Right lobe of liver (tissue), 6 donors: Measurements from ENCODE around the gene GAN. TPM values are rescaled to one million over a fixed set of nuclear protein-coding genes. Genes with fewer than 3 reads are reported as not detected.

Experiments
- ATAC-seq, 4 donors: fragments of 200-7000 bp; cut with Tn5 transposase; one replicate each; pipeline ENCODE4 v1.9.1; 2020; ENCODE audit warnings: mild to moderate bottlenecking in 4 of 4, moderate library complexity in 4 of 4
- DNase-seq, 3 donors: peaks; one replicate each; pipeline ENCODE4 v3.0.0-alpha.2; 2020
- H3K27ac ChIP-seq, 3 donors: fragments of 200-600 bp; one replicate each; pipeline ENCODE4 v1.8.0; 2022
- H3K27me3 ChIP-seq, 2 donors: fragments of 200-600 bp; one replicate each; pipeline ENCODE4 v1.8.0; 2022
- H3K36me3 ChIP-seq, 4 donors: fragments of 200-600 bp; sonication (generic) in 1 of 4; one replicate each; pipeline versions ENCODE4 v1.5.1 to v1.8.0; 2017 to 2022; ENCODE audit warnings: control low read depth in 1 of 4
- H3K4me1 ChIP-seq, 4 donors: fragments of 200-600 bp; sonication (generic) in 1 of 4; one replicate each; pipeline versions ENCODE4 v1.5.1 to v1.8.0; 2017 to 2022; ENCODE audit warnings: control low read depth in 1 of 4
- H3K4me3 ChIP-seq, 3 donors: fragments of 200-600 bp; one replicate each; pipeline ENCODE4 v1.8.0; 2022
- H3K9me3 ChIP-seq, 4 donors: fragments of 200-600 bp; sonication (generic) in 1 of 4; one replicate each; pipeline versions ENCODE4 v1.5.1 to v1.8.0; 2017 to 2022; ENCODE audit warnings: control low read depth in 1 of 4
- CTCF ChIP-seq, 4 donors: fragments of 200-600 bp in 3 of 4; fragments of 450-650 bp in 1 of 4; IDR thresholded peaks; one replicate each; pipeline versions ENCODE4 v1.5.1 to v1.8.0; 2016 to 2022; ENCODE audit warnings: antibody characterized with exemption in 4 of 4, mild to moderate bottlenecking in 2 of 4
- POLR2A ChIP-seq: fragments of 450-650 bp; IDR thresholded peaks from one replicate; pipeline ENCODE4 v1.6.1; 2017; ENCODE audit warnings: antibody characterized with exemption, mild to moderate bottlenecking
- WGBS: methylation state at CpG from one replicate; pipeline ENCODE4 v1.1.6; 2018; ENCODE audit warnings: low coverage, low lambda C conversion rate; ENCODE audit not compliant: insufficient coverage; ENCODE audit errors: missing lambda C conversion rate; 5-methylcytosine and 5-hydroxymethylcytosine counted together
- intact Hi-C, 2 donors: fragments of 100-400 bp; cut with DNase I; formaldehyde crosslinking; loops; one replicate each; pipeline versions ENCODE4 v1.11.2 to v1.14.1; 2022
- total RNA-seq, 6 experiments: library from RNA; depleted of rRNA in 2 of 6; stranded (reverse); fragments of >200 nt in 2 of 6; fragmentation: NEBNext Ultra II Directional in 3 of 6; extraction: Animal tissue kit (Norgen Biotek cat#: 25700) in 3 of 6; gene quantifications; one replicate each; pipeline versions ENCODE4 v1.1.0 to v1.2.4, GENCODE V29; 2016 to 2023
- donor health status: DM: no; HTN: yes; CAD: no.
- donor health status: DM: no; HTN: no; CAD: no.
- donor health status: DM: no; HTN: no; CAD: no.
- donor health status: DM: no; HTN: yes; CAD: no.
- donor health status: DM: no; HTN: yes; CAD: no.

GAN gene
- total RNA-seq, 6 experiments from 2014 or later, result 2.2 to 4.1 (median 3.4) TPM

DNA sequence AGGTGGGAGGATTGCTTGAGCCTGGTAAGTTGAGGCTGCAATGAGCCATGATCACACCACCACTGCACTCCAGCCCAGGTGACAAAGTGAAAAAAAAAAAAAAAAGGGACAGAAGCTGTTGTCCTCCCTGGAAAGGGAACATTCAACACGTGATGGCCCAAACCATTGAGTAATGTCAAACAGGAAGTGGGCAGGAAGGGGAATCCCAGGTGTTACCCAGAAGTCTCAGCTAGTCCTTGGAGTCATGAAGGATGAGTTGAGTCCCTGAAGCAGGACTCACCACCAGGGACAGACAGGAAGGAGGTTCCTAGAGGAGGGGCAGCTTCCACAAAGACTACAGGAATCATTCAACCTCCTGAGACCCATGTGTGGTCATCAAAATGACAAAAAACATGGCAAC lies 110.0 kb downstream of the GAN start:
- TF ChIP-seq CTCF (IDR thresholded peaks at IDR 0.05) (no peak), POLR2A (no peak)
- no peaks in the 10 kb centered on the region for H3K36me3 ChIP-seq
- H3K27me3 ChIP-seq, result no peaks in the 10 kb centered on the region
- H3K4me1 ChIP-seq, result no peaks in the 10 kb centered on the region
- H3K9me3 ChIP-seq, result no peaks in the 10 kb centered on the region
- intact Hi-C loops, result no loop called here
- H3K4me3 ChIP-seq, result no peak overlapping the region
- H3K27ac ChIP-seq, result no peak overlapping the region
- 0% methylated on average over 1 of the region's 1 CpG for WGBS
- peak; percentile 22 to 77 (median 31) for ATAC-seq
- no peak for DNase-seq

- no peaks in the 10 kb centered on the region for H3K27me3 ChIP-seq
- TF ChIP-seq POLR2A, result no peak
- no peak overlapping the region for H3K4me3 ChIP-seq
- no peaks in the 10 kb centered on the region for H3K36me3 ChIP-seq
- H3K27ac ChIP-seq, result no peak overlapping the region
- intact Hi-C loops, result no loop called here
- no peak for ATAC-seq
- H3K9me3 ChIP-seq, result no peaks in the 10 kb centered on the region
- peaks cover 0 to 11% (median 4%) of the 10 kb centered on the region in 4 donors for H3K4me1 ChIP-seq
- no peak for DNase-seq
- WGBS, result 82% methylated on average over 6 of the region's 6 CpGs
These were observed 112.5 kb downstream of the GAN start for GRCh38 chr16:81427219-81427618.

DNA sequence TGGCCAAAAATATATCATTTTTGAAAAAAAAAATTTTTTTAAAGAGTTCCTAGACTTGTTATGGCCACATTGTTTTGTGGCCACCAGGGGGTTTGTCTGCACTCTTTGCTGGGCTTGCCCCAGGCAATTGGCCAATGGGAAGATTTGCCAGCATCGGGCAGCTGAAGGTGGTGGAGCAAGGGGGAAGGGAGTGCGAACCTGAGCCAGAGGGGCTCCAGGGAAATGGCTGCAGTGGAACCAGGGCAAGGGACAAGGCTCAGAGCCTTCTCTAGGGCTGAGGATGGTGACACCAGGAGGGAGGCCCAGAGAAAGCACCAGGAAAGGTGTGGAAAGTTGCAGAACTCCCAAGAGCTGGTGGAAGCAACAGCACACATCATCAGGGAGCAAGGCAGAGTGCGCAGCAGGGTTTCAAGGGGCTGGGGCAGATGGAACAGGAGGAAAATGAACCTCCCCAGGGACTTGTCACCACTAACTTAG lies 114.3 kb downstream of the GAN start:
- ATAC-seq (peak; percentile 72 to 86 (median 80)), DNase-seq (peak; percentile 69 to 79 (median 71))
- intact Hi-C loops, result no loop called here
- Histone ChIP-seq H3K27me3 (no peaks in the 10 kb centered on the region), H3K27ac (no peak overlapping the region), H3K4me1 (peaks cover 0 to 11% (median 4%) of the 10 kb centered on the region in 4 donors), H3K9me3 (no peaks in the 10 kb centered on the region), H3K4me3 (no peak overlapping the region), H3K36me3 (no peaks in the 10 kb centered on the region)
- 26% methylated on average over 3 of the region's 3 CpGs for WGBS
- TF ChIP-seq POLR2A (no peak), CTCF (IDR thresholded peaks at IDR 0.05) (peak; percentile 60 to 67 (median 61))

DNA sequence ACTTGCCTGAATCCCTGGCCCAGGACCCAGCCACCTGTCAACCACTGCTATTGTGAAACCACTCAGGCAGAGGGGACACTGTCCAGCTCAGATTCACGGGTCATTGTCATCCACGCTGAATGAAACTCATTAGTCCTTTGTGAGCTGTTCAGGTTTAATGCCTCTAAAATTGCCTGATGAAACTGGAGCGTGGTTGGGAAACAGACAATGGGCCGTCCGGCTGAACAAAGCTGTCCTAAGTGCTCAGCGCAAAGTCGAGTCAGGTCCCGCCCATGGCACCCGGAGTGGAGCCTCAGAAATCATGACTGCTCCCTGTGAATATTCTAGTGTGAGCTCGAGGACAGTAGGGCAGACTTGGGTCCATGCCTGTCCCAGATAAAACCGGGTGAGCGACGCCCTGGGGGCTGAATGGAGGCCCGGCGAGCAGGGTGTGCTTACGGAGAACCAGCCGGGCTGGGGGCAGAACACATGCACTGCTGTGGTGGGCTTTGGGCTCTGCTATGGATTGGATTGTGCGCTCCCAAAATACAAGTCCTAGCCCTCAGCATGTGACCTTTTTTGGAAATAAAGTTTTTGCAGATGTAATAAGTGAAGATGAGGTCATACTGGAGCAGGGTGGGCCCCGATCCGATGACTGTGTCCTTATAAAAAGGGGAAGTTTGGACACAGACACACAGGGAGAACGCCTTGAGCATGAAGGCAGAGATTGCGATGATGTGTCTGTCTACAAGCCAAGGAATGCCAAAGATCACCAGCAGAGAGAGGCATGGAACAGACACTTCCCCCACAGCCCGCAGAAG lies 117.0 kb downstream of the GAN start:
- DNase-seq, result peak in 1 of 3 donors; percentile 50
- intact Hi-C loops, result no loop called here

More for the DNA sequence above, 117.0 kb downstream of the GAN start:
- Histone ChIP-seq H3K27me3 (no peaks in the 10 kb centered on the region), H3K36me3 (no peaks in the 10 kb centered on the region), H3K27ac (peak overlapping the region in 1 of 3 donors; percentile 28), H3K4me1 (peaks cover 0 to 11% (median 4%) of the 10 kb centered on the region in 4 donors), H3K9me3 (no peaks in the 10 kb centered on the region), H3K4me3 (no peak overlapping the region)
- WGBS, result 54% methylated on average over 11 of the region's 23 CpGs
- ATAC-seq, result peak; percentile 78 to 89 (median 82)
- TF ChIP-seq CTCF (IDR thresholded peaks at IDR 0.05) (no peak), POLR2A (no peak)
